HEK293T (cell line): ENCODE results near the gene ORC6.

Experiments
- CTBP1 ChIP-seq: fragments of 450-650 bp; IDR thresholded peaks from 2 replicates; pipeline ENCODE4 v1.6.1; 2016; ENCODE audit warnings: borderline replicate concordance
- ELF4 ChIP-seq: fragments of 450-650 bp; IDR thresholded peaks from 2 replicates; pipeline ENCODE4 v1.6.1; 2017; ENCODE audit warnings: antibody characterized with exemption
- HDGF ChIP-seq: fragments of 450-650 bp; IDR thresholded peaks from 2 replicates; pipeline ENCODE4 v1.6.1; 2017; ENCODE audit warnings: antibody characterized with exemption, borderline replicate concordance
- LEF1 ChIP-seq: fragments of 450-650 bp; IDR thresholded peaks from 2 replicates; pipeline ENCODE4 v1.6.1; 2017; ENCODE audit warnings: mild to moderate bottlenecking, borderline replicate concordance
- SP1 ChIP-seq: fragments of 450-650 bp; IDR thresholded peaks from 2 replicates; pipeline ENCODE4 v1.6.1; 2017
- SUZ12 ChIP-seq: fragments of 450-650 bp; IDR thresholded peaks from 2 replicates; pipeline ENCODE4 v1.6.1; 2016; ENCODE audit warnings: mild to moderate bottlenecking

- no peak for TF ChIP-seq SP1
- no peak for TF ChIP-seq ELF4
- TF ChIP-seq SUZ12 = no peak
- TF ChIP-seq CTBP1 = no peak
- no peak for TF ChIP-seq LEF1
- TF ChIP-seq HDGF = no peak
These were observed 38.2 kb upstream of the ORC6 start for GRCh38 chr16:46651305-46651704.
